SIG-M5 (cell line): ENCODE measurements around the gene RAD18.

Experiments used
- DNase-seq: peaks from one replicate; lab custom pipeline; 2025; lab: John Stamatoyannopoulos, UW

Gene RAD18

GRCh38 chr3:8895829-8896228 lies 67.4 kb downstream of the RAD18 start:
- no peak for DNase-seq

- no peak for DNase-seq
Observed at GRCh38 chr3:8893001-8893400, 70.3 kb downstream of the RAD18 start.

- no peak for DNase-seq
Observed at GRCh38 chr3:8891774-8892173, 71.5 kb downstream of the RAD18 start.

GRCh38 chr3:8891303-8891702 lies 72.0 kb downstream of the RAD18 start:
- DNase-seq, result no peak

GRCh38 chr3:8888301-8888915 lies 74.9 kb downstream of the RAD18 start:
- DNase-seq, result no peak

- DNase-seq, result no peak
Observed at GRCh38 chr3:8887435-8888300, 75.6 kb downstream of the RAD18 start.

- DNase-seq, result no peak
Observed at GRCh38 chr3:8886546-8886945, 76.7 kb downstream of the RAD18 start.

GRCh38 chr3:8885536-8886316 lies 77.5 kb downstream of the RAD18 start:
- DNase-seq, result no peak

- no peak for DNase-seq
Observed at GRCh38 chr3:8884630-8885290, 78.5 kb downstream of the RAD18 start.

- no peak for DNase-seq
Observed at GRCh38 chr3:8882642-8883041, 80.6 kb downstream of the RAD18 start.

GRCh38 chr3:8882171-8882593 lies 81.1 kb downstream of the RAD18 start:
- no peak for DNase-seq

- DNase-seq, result no peak
Observed at GRCh38 chr3:8879347-8879944, 83.8 kb downstream of the RAD18 start.

GRCh38 chr3:8875836-8876235 lies 87.4 kb downstream of the RAD18 start:
- no peak for DNase-seq

- DNase-seq, result no peak
Observed at GRCh38 chr3:8873740-8874139, 89.5 kb downstream of the RAD18 start.

- DNase-seq, result no peak
Observed at GRCh38 chr3:8872261-8872660, 91.0 kb downstream of the RAD18 start.

GRCh38 chr3:8871306-8871705 lies 92.0 kb downstream of the RAD18 start:
- DNase-seq, result no peak

- no peak for DNase-seq
Observed at GRCh38 chr3:8870134-8870533, 93.1 kb downstream of the RAD18 start.

- no peak for DNase-seq
Observed at GRCh38 chr3:8869613-8870012, 93.7 kb downstream of the RAD18 start.

GRCh38 chr3:8868996-8869395 lies 94.3 kb downstream of the RAD18 start:
- DNase-seq, result no peak

GRCh38 chr3:8867646-8868045 lies 95.6 kb downstream of the RAD18 start:
- no peak for DNase-seq

- no peak for DNase-seq
Observed at GRCh38 chr3:8865697-8866096, 97.6 kb downstream of the RAD18 start.
